Keratinocyte (primary cell): ENCODE measurements around the gene NMRK2.

Source experiments
- EZH2 ChIP-seq: IDR thresholded peaks from one replicate; pipeline ENCODE4 v1.6.1; 2012; ENCODE audit warnings: inconsistent platforms, mild to moderate bottlenecking, low read length, moderate library complexity
- TF ChIP-seq, protein P1 (sequence below), 3 experiments: IDR thresholded peaks in 1 of 3; conservative IDR thresholded peaks in 1 of 3; optimal IDR thresholded peaks in 1 of 3; 2 replicates in 2 of 3; 3 replicates in 1 of 3; pipeline versions ENCODE3 to v1.5.1; 2011; ENCODE audit warnings: low read length in 3 of 3, mild to moderate bottlenecking in 3 of 3, moderate library complexity in 2 of 3, control low read depth in 1 of 3, inconsistent platforms in 1 of 3; ENCODE audit not compliant: insufficient read depth in 2 of 3; ENCODE audit errors: extremely low read depth in 1 of 3

DNA sequence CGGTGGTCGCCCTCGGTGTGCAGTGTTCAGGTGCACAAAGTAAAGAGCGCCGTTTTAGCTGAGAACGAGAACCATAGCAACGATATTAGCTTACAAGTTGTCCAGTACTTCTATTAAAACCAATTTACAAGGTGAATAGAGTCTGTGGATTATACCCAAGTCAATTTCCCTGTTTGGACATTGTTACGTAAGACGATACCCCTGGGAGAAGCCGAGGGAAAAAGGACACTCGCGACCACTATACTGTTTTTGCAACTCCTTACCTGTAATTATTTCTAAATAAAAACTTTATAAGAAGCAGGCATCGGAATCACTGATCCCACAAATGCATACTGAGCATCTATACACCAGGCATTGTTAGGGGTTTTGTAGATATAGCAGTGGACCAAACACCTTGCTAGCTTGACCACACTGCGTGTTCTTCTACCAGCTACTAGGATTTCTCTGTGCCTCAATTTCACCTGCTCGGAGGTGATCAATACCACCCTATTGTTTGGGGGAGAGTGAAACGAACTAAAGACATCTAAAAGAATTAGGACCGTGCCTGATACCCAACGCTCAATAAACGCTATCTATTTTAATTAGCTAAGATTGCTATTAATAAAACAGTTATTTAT, 52.9 kb downstream of the NMRK2 start:
- TF ChIP-seq, protein P1, sequence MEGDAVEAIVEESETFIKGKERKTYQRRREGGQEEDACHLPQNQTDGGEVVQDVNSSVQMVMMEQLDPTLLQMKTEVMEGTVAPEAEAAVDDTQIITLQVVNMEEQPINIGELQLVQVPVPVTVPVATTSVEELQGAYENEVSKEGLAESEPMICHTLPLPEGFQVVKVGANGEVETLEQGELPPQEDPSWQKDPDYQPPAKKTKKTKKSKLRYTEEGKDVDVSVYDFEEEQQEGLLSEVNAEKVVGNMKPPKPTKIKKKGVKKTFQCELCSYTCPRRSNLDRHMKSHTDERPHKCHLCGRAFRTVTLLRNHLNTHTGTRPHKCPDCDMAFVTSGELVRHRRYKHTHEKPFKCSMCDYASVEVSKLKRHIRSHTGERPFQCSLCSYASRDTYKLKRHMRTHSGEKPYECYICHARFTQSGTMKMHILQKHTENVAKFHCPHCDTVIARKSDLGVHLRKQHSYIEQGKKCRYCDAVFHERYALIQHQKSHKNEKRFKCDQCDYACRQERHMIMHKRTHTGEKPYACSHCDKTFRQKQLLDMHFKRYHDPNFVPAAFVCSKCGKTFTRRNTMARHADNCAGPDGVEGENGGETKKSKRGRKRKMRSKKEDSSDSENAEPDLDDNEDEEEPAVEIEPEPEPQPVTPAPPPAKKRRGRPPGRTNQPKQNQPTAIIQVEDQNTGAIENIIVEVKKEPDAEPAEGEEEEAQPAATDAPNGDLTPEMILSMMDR (optimal IDR thresholded peaks at IDR 0.05 in 1 of 3, IDR thresholded peaks at IDR 0.05 in 1 of 3, conservative IDR thresholded peaks at IDR 0.05 in 1 of 3; ENCODE audit: extremely low read depth in 1 of 3, insufficient read depth in 2 of 3, low read length in 3 of 3), result no peak
- TF ChIP-seq EZH2, result no peak
